GM12874 (cell line): ENCODE data around the gene CDH5.

Experiments used
- CTCF ChIP-seq: IDR thresholded peaks from 2 replicates; pipeline ENCODE4 v1.5.1; 2011; ENCODE audit warnings: low read depth, mild to moderate bottlenecking, control low read depth, low read length, moderate library complexity; ENCODE audit not compliant: insufficient read depth

Gene CDH5

GRCh38 chr16:66377324-66377723 is 10.8 kb downstream of the CDH5 start:
- TF ChIP-seq CTCF = no peak

GRCh38 chr16:66378741-66379570 is 12.5 kb downstream of the CDH5 start:
- TF ChIP-seq CTCF = no peak

GRCh38 chr16:66379571-66379941 is 13.1 kb downstream of the CDH5 start:
- TF ChIP-seq CTCF = no peak

- no peak for TF ChIP-seq CTCF
Observed at GRCh38 chr16:66380421-66380820, 13.9 kb downstream of the CDH5 start.

- TF ChIP-seq CTCF = no peak
Observed at GRCh38 chr16:66381585-66382170, 15.2 kb downstream of the CDH5 start.

- TF ChIP-seq CTCF = no peak
Observed at GRCh38 chr16:66382171-66382965, 15.9 kb downstream of the CDH5 start.

GRCh38 chr16:66382966-66383299 is 16.4 kb downstream of the CDH5 start:
- no peak for TF ChIP-seq CTCF
